Chondrocyte (in vitro differentiated cells): Measurements from ENCODE around the gene SPI1. TPM values are rescaled to one million over a fixed set of nuclear protein-coding genes. Genes with fewer than 3 reads are reported as not detected.

Experiments used
- DNase-seq: peaks from one replicate; pipeline ENCODE4 v3.0.0; 2021; ENCODE audit warnings: mixed read lengths, low spot score
- H3K27ac Mint-ChIP-seq: one replicate; pipeline ENCODE4 v1.8.0; 2021; ENCODE audit warnings: mild to moderate bottlenecking, moderate library complexity, mixed read lengths; ENCODE audit not compliant: unreplicated experiment
- H3K27me3 Mint-ChIP-seq: 2 replicates; pipeline ENCODE4 v1.8.0; 2021; ENCODE audit warnings: low read depth, mixed read lengths
- H3K36me3 Mint-ChIP-seq: 2 replicates; pipeline ENCODE4 v1.8.0; 2021; ENCODE audit warnings: low read depth, mixed read lengths
- H3K4me1 Mint-ChIP-seq: 2 replicates; pipeline ENCODE4 v1.8.0; 2021; ENCODE audit warnings: low read depth, mild to moderate bottlenecking, mixed read lengths
- H3K4me3 Mint-ChIP-seq: one replicate; pipeline ENCODE4 v1.8.0; 2021; ENCODE audit warnings: mild to moderate bottlenecking, moderate library complexity, mixed read lengths; ENCODE audit not compliant: unreplicated experiment
- H3K9me3 Mint-ChIP-seq: 2 replicates; pipeline ENCODE4 v1.8.0; 2021; ENCODE audit warnings: low read depth, mixed read lengths
- total RNA-seq: library from RNA; stranded (reverse); gene quantifications from 3 replicates; pipeline ENCODE4 v1.2.1, GENCODE V29; 2021
- TF ChIP-seq, protein P1 (sequence below): fragments of 200-600 bp; sonication (generic); IDR thresholded peaks from 2 replicates; pipeline ENCODE4 v1.5.0; 2021; ENCODE audit warnings: antibody characterized with exemption, mild to moderate bottlenecking, moderate library complexity

Gene SPI1
- total RNA-seq, 1 donor from 2014 or later: not detected

DNA sequence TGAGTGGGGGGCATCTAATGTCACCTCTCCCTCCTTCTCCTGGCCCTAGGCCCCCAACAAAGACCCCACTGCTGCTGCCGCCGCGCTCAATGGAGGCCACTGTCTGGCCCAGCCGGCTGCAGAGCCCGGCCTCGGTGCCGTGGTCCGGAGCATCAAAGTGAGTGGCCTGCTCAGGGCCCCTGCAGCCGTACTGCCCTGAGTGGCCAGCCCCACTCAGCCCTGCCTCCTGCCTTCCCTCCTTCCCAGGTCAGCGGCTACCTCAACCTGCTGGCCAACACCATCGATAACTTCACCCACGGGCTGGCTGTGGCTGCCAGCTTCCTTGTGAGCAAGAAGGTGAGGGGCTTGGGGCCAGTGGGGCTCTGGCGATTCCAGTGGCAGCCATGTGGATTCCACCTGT, 35.0 kb upstream of the SPI1 start:
- TF ChIP-seq, protein P1, sequence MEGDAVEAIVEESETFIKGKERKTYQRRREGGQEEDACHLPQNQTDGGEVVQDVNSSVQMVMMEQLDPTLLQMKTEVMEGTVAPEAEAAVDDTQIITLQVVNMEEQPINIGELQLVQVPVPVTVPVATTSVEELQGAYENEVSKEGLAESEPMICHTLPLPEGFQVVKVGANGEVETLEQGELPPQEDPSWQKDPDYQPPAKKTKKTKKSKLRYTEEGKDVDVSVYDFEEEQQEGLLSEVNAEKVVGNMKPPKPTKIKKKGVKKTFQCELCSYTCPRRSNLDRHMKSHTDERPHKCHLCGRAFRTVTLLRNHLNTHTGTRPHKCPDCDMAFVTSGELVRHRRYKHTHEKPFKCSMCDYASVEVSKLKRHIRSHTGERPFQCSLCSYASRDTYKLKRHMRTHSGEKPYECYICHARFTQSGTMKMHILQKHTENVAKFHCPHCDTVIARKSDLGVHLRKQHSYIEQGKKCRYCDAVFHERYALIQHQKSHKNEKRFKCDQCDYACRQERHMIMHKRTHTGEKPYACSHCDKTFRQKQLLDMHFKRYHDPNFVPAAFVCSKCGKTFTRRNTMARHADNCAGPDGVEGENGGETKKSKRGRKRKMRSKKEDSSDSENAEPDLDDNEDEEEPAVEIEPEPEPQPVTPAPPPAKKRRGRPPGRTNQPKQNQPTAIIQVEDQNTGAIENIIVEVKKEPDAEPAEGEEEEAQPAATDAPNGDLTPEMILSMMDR: no peak
- Mint-ChIP-seq H3K4me3 (no peak overlapping the region), H3K4me1 (peaks cover 55% of the 10 kb centered on the region), H3K9me3 (no peaks in the 10 kb centered on the region), H3K27ac (peak overlapping the region; percentile 83), H3K27me3 (no peaks in the 10 kb centered on the region), H3K36me3 (peaks cover 17% of the 10 kb centered on the region)
- no peak for DNase-seq

DNA sequence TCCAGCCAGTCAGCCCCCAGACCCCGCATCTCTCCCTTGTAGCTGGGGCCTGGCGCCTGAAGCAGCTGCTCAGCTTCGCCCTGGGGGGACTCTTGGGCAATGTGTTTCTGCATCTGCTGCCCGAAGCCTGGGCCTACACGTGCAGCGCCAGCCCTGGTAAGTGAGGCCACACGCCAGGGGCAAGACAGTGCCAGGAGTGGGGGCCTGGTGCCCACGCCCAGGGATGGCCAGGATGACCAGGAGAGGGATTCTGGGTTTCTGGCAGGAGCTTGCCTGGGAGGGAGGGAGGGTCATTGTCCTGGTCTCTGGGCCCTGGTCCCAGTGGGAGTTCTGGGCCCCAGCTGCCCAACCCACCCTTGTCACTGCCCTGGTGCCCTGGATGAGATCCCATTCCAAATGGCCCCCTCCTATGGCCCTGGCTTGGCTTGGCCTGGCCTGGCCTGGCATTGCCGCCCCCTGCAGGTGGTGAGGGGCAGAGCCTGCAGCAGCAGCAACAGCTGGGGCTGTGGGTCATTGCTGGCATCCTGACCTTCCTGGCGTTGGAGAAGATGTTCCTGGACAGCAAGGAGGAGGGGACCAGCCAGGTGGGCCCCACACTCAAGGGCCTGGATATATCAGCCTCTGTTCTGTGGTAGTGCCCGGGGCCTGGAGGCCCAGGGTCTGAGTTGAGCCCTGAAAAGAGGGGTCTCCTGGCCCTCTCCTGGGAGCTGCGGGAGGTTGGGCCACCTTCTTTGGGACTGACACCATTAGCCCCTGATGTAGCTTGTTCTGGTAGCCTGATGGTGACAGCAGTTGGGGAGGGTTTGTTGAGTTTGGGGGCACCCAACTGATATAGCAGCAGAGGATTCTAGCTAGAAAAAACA, 33.8 kb upstream of the SPI1 start:
- no peaks in the 10 kb centered on the region for H3K27me3 Mint-ChIP-seq
- DNase-seq: no peak
- TF ChIP-seq, protein P1: peak; percentile 83
- peaks cover 14% of the 10 kb centered on the region for H3K36me3 Mint-ChIP-seq
- peaks cover 55% of the 10 kb centered on the region for H3K4me1 Mint-ChIP-seq
- peak overlapping the region; percentile 41 for H3K27ac Mint-ChIP-seq
- H3K4me3 Mint-ChIP-seq: no peak overlapping the region
- H3K9me3 Mint-ChIP-seq: no peaks in the 10 kb centered on the region

DNA sequence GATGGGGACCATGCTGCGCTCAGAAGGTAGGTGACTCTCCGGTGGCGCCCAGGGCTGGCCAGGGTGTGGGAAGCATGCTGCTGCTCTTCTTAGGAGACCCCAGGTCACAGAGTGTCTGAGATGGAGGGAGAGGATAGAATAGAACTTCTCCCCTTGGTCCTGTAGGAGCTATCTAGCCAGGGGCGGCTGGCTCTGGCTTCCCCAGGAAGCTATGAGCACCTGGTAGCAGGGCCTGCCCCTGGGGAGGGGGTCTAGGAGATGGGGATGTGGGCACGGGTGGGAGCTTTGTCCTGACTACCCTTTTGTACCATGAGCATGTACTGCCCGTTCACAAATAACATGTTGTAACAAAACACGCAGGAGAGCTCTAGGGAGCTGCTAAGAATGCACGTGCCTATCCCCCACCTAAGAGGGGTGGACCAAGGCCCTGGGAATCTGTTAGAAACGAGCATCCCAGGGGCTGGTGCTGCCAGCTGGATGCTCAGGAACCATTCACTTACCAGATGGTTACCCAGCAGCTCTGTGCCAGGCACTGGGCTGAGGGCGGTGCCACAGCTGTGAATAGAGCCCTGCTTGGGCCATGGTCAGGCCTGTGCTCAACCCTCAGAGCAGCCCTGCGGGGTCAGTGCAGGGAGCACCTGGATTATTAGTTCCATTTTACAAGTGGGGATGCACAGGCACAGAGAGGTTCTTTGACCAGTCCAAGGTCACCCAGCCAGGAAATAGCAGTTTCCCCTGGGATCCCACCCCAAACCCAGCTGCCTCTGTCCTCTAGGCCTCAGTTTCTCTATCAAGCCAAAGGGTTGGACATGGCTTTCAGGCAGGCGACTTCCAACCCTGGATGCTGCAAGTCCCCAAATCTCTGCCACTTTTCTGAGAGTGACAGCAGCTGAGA, 32.3 kb upstream of the SPI1 start:
- Mint-ChIP-seq H3K4me3 (peak overlapping the region; percentile 98), H3K4me1 (peaks cover 45% of the 10 kb centered on the region), H3K27ac (no peak overlapping the region), H3K36me3 (peaks cover 12% of the 10 kb centered on the region), H3K9me3 (no peaks in the 10 kb centered on the region), H3K27me3 (no peaks in the 10 kb centered on the region)
- TF ChIP-seq, protein P1: no peak
- DNase-seq: no peak

DNA sequence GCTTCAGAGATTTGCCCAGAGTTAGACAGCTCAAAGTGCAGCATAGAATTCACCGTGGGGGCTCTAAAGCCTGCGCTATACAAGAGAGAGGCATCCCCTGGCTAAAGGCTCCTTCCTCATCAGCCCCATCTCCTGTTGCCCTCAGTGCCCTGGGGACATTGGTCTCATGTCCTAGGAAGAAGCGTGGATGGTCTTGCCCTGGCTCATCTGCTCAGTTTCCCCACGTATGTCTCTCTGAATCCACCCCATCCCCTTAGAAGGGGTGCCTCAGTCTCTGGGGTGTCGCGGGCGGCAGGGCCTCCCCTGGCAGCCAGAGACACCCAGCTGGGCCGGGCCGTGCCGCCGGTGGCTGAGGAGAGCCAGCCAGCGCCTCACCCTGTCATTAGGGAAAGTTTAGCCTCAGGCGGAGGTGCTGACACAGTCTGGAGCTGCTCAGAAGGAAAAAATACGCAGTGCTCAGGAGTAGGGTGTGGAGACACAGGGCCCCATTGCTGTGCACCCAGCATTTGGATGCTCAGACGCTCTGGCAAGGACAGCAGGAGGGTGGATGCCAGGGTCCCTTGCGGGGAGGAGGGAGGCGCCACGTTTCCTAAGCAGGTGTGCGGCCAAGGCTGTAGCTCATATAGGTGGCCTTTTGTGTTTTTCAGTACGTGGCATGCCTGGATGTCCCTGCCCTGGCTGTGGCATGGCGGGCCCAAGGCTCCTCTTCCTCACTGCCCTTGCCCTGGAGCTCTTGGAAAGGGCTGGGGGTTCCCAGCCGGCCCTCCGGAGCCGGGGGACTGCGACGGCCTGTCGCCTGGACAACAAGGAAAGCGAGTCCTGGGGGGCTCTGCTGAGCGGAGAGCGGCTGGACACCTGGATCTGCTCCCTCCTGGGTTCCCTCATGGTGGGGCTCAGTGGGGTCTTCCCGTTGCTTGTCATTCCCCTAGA, 31.4 kb upstream of the SPI1 start:
- DNase-seq: no peak
- Mint-ChIP-seq H3K4me1 (peaks cover 39% of the 10 kb centered on the region), H3K36me3 (peaks cover 9% of the 10 kb centered on the region), H3K9me3 (no peaks in the 10 kb centered on the region), H3K27me3 (no peaks in the 10 kb centered on the region), H3K4me3 (peak overlapping the region; percentile 98), H3K27ac (peak overlapping the region; percentile 99)
- TF ChIP-seq, protein P1: no peak
